SJSA1 (cell line): ENCODE results near the gene GAS1. TPM values are rescaled to one million over a fixed set of nuclear protein-coding genes. Genes with fewer than 3 reads are reported as not detected.

Experiments used
- DNase-seq, 2 experiments: peaks; one replicate each; pipeline ENCODE4 v3.0.0-alpha.2; 2015 to 2020; ENCODE audit warnings: low spot score in 2 of 2, low read depth in 1 of 2
- H3K27ac ChIP-seq: fragments of 250-450 bp; sonication (Bioruptor Pico); 2 replicates; pipeline ENCODE4 v1.5.1; 2020; ENCODE audit warnings: mild to moderate bottlenecking, moderate library complexity
- H3K27me3 ChIP-seq: fragments of 250-450 bp; sonication (Bioruptor Pico); replicated peaks from 2 replicates; pipeline ENCODE4 v1.5.1; 2020; ENCODE audit warnings: mild to moderate bottlenecking, moderate library complexity
- H3K36me3 ChIP-seq: fragments of 250-450 bp; sonication (Bioruptor Pico); 2 replicates; pipeline ENCODE4 v1.5.1; 2020; ENCODE audit warnings: mild to moderate bottlenecking
- H3K4me1 ChIP-seq: fragments of 250-450 bp; sonication (Bioruptor Pico); replicated peaks from 2 replicates; pipeline ENCODE4 v1.6.1; 2021; ENCODE audit warnings: mild to moderate bottlenecking
- H3K4me3 ChIP-seq: fragments of 250-450 bp; sonication (Bioruptor Pico); 2 replicates; pipeline ENCODE4 v1.5.1; 2020; ENCODE audit warnings: mild to moderate bottlenecking
- H3K9me3 ChIP-seq: fragments of 250-450 bp; sonication (Bioruptor Pico); replicated peaks from 2 replicates; pipeline ENCODE4 v1.5.1; 2020; ENCODE audit warnings: mild to moderate bottlenecking
- total RNA-seq: library from RNA; depleted of rRNA; stranded (reverse); fragments of >200 nt; shearing (Covaris generic); gene quantifications from 2 replicates; pipeline ENCODE4 v1.2.3, GENCODE V29; 2014

Gene GAS1
- total RNA-seq, 1 experiment from 2014 or later, result 2.3 TPM

- Histone ChIP-seq H3K27me3 (no peaks in the 10 kb centered on the region), H3K4me3 (no peak overlapping the region), H3K4me1 (no peaks in the 10 kb centered on the region), H3K36me3 (no peaks in the 10 kb centered on the region), H3K27ac (no peak overlapping the region), H3K9me3 (no peaks in the 10 kb centered on the region)
- no peak for DNase-seq
These were observed 45.8 kb downstream of the GAS1 start for GRCh38 chr9:86901511-86901910.
